Liver (tissue), 9 donors: ENCODE measurements around the gene ITGA5. TPM values are rescaled to one million over a fixed set of nuclear protein-coding genes. Genes with fewer than 3 reads are reported as not detected.

Source experiments
- DNase-seq: peaks from one replicate; pipeline ENCODE4 v3.0.0-alpha.2; 2017; ENCODE audit warnings: low spot score
- H3K27ac ChIP-seq, 2 donors: one replicate each; pipeline ENCODE4 v1.7.0; 2013; ENCODE audit warnings: inconsistent platforms in 2 of 2, low read length in 2 of 2, control low read depth in 1 of 2, low read depth in 1 of 2, mild to moderate bottlenecking in 1 of 2
- H3K27me3 ChIP-seq, 4 donors: one replicate each; pipeline versions ENCODE4 v1.6.1 to v1.7.0; 2013; ENCODE audit warnings: low read length in 3 of 4, inconsistent platforms in 1 of 4, mild to moderate bottlenecking in 1 of 4, moderate library complexity in 1 of 4; ENCODE audit not compliant: control insufficient read depth in 4 of 4, insufficient read depth in 4 of 4
- H3K36me3 ChIP-seq, 4 donors: one replicate each; pipeline versions ENCODE4 v1.6.1 to v1.7.0; 2013; ENCODE audit warnings: low read length in 3 of 4, mild to moderate bottlenecking in 3 of 4, low read depth in 1 of 4, moderate library complexity in 1 of 4; ENCODE audit not compliant: control insufficient read depth in 4 of 4, insufficient read depth in 3 of 4
- H3K4me1 ChIP-seq, 4 donors: one replicate each; pipeline versions ENCODE4 v1.6.1 to v1.7.0; 2013; ENCODE audit warnings: low read length in 3 of 4, mild to moderate bottlenecking in 3 of 4, moderate library complexity in 1 of 4; ENCODE audit not compliant: control insufficient read depth in 4 of 4, insufficient read depth in 4 of 4
- H3K4me3 ChIP-seq, 3 donors: one replicate each; pipeline versions ENCODE4 v1.6.1 to v1.7.0; 2013; ENCODE audit warnings: low read length in 3 of 3, control low read depth in 1 of 3, low read depth in 1 of 3, mild to moderate bottlenecking in 1 of 3
- H3K9ac ChIP-seq, 2 donors: one replicate each; pipeline ENCODE4 v1.7.0; 2013; ENCODE audit warnings: low read length in 2 of 2, mild to moderate bottlenecking in 2 of 2, moderate library complexity in 2 of 2, control low read depth in 1 of 2, low read depth in 1 of 2
- H3K9me3 ChIP-seq, 4 donors: one replicate each; pipeline versions ENCODE4 v1.6.1 to v1.7.0; 2013; ENCODE audit warnings: low read length in 3 of 4; ENCODE audit not compliant: control insufficient read depth in 4 of 4
- EGR1 ChIP-seq, 2 donors: IDR thresholded peaks; 2 replicates each; pipeline ENCODE4 v1.6.1; 2016 to 2018; ENCODE audit warnings: antibody characterized with exemption in 2 of 2, low read depth in 2 of 2
- FOXA1 ChIP-seq: IDR thresholded peaks from 2 replicates; pipeline ENCODE4 v1.6.1; 2016; ENCODE audit warnings: antibody characterized with exemption
- FOXA2 ChIP-seq: IDR thresholded peaks from 2 replicates; pipeline ENCODE4 v1.6.1; 2016; ENCODE audit warnings: antibody characterized with exemption
- GABPA ChIP-seq, 2 donors: IDR thresholded peaks in 1 of 2; conservative IDR thresholded peaks in 1 of 2; 2 replicates each; pipeline ENCODE4 v1.6.1; 2016; ENCODE audit warnings: antibody characterized with exemption in 2 of 2, mild to moderate bottlenecking in 1 of 2, moderate library complexity in 1 of 2
- HNF4G ChIP-seq: IDR thresholded peaks from 2 replicates; pipeline ENCODE4 v1.6.1; 2016; ENCODE audit warnings: antibody characterized with exemption
- JUND ChIP-seq, 2 donors: IDR thresholded peaks; 2 replicates each; pipeline ENCODE4 v1.6.1; 2016; ENCODE audit warnings: antibody characterized with exemption in 2 of 2
- MAX ChIP-seq: IDR thresholded peaks from 2 replicates; pipeline ENCODE4 v1.6.1; 2016; ENCODE audit warnings: antibody characterized with exemption
- NR2F2 ChIP-seq: IDR thresholded peaks from 2 replicates; pipeline ENCODE4 v1.6.1; 2016; ENCODE audit warnings: antibody characterized with exemption
- RAD21 ChIP-seq, 2 donors: IDR thresholded peaks; 2 replicates each; pipeline ENCODE4 v1.6.1; 2016; ENCODE audit warnings: antibody characterized with exemption in 2 of 2, mild to moderate bottlenecking in 2 of 2
- RXRA ChIP-seq, 2 donors: IDR thresholded peaks; 2 replicates each; pipeline ENCODE4 v1.6.1; 2017 to 2018; ENCODE audit warnings: antibody characterized with exemption in 2 of 2, mild to moderate bottlenecking in 1 of 2
- TAF1 ChIP-seq: conservative IDR thresholded peaks from 2 replicates; pipeline ENCODE4 v1.6.1; 2016; ENCODE audit warnings: antibody characterized with exemption, mild to moderate bottlenecking
- ZBTB33 ChIP-seq: IDR thresholded peaks from 2 replicates; pipeline ENCODE4 v1.6.1; 2016; ENCODE audit warnings: antibody characterized with exemption
- WGBS: extraction: QIAGEN DNeasy Blood & Tissue Kit; methylation state at CpG from one replicate; pipeline ENCODE4 v1.1.7; 2013; 5-methylcytosine and 5-hydroxymethylcytosine counted together
- polyA plus RNA-seq, 2 donors: library from polyadenylated mRNA; stranded (reverse) in 1 of 2; unstranded in 1 of 2; fragments of 200-250 nt in 1 of 2; fragments of >200 nt in 1 of 2; fragmentation: Nextera tagmentation in 1 of 2; extraction: Ambion mirVana in 1 of 2; gene quantifications; one replicate each; pipeline versions ENCODE4 v1.2.1 to v1.2.3, GENCODE V29; 2013 to 2015
- total RNA-seq, 2 donors: library from RNA; depleted of rRNA; stranded (reverse); fragments of >200 nt; gene quantifications; one replicate each; pipeline ENCODE4 v1.2.3, GENCODE V29; 2014
- TF ChIP-seq, protein P1 (sequence below): IDR thresholded peaks from 2 replicates; pipeline ENCODE4 v1.6.1; 2016; ENCODE audit warnings: antibody characterized with exemption, mild to moderate bottlenecking
- TF ChIP-seq, protein P2 (sequence below): fragments of 150-350 bp; IDR thresholded peaks from 2 replicates; pipeline ENCODE4 v1.5.1; 2017; ENCODE audit warnings: improper control_type of control experiment, low read depth, low read length; ENCODE audit not compliant: missing input control
- donor health status: healthy.
- donor health status: healthy.
- donor health status: healthy.
- donor health status: healthy.
- donor health status: healthy.

ITGA5 gene
- total and polyA plus RNA-seq, 4 donors = 26.6 to 60.7 (median 39.6) TPM

DNA sequence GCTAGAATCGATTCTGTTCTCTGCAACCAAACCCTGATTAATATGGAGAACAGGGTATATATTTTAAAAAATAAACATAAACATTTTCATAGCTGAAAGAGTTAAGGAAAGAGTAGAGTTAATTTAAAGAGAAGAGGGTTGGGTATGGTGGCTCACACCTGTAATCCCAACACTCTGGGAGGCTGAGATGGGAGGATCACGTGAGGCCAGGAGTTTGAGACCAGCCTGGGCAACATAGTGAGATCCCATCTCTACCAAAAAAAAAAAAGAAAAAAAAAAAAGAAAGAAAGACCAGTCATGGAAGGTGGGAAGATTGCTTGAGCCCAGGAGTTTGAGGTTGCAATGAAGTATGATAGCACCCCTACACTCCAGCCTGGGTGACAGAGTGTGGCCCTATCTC is 28.9 kb upstream of the ITGA5 start:
- Histone ChIP-seq H3K36me3 (no peaks in the 10 kb centered on the region), H3K9me3 (no peaks in the 10 kb centered on the region), H3K27ac (no peak overlapping the region), H3K9ac (no peak overlapping the region), H3K27me3 (no peaks in the 10 kb centered on the region), H3K4me1 (peaks cover 0 to 7% (median 2%) of the 10 kb centered on the region in 4 donors), H3K4me3 (no peak overlapping the region)
- no peak for TF ChIP-seq JUND (IDR thresholded peaks at IDR 0.05)
- TF ChIP-seq GABPA (IDR thresholded peaks at IDR 0.05 in 1 of 2, conservative IDR thresholded peaks at IDR 0.05 in 1 of 2) = no peak
- 86% methylated on average over 2 of the region's 2 CpGs for WGBS
- DNase-seq = no peak

- no peak for DNase-seq
- Histone ChIP-seq H3K27me3 (no peaks in the 10 kb centered on the region), H3K9ac (no peak overlapping the region), H3K4me1 (peaks cover 0 to 11% (median 3%) of the 10 kb centered on the region in 4 donors), H3K9me3 (no peaks in the 10 kb centered on the region), H3K36me3 (no peaks in the 10 kb centered on the region), H3K27ac (no peak overlapping the region), H3K4me3 (no peak overlapping the region)
- no peak for TF ChIP-seq FOXA1
- no peak for TF ChIP-seq HNF4G
- TF ChIP-seq FOXA2 = no peak
- TF ChIP-seq, protein P1, sequence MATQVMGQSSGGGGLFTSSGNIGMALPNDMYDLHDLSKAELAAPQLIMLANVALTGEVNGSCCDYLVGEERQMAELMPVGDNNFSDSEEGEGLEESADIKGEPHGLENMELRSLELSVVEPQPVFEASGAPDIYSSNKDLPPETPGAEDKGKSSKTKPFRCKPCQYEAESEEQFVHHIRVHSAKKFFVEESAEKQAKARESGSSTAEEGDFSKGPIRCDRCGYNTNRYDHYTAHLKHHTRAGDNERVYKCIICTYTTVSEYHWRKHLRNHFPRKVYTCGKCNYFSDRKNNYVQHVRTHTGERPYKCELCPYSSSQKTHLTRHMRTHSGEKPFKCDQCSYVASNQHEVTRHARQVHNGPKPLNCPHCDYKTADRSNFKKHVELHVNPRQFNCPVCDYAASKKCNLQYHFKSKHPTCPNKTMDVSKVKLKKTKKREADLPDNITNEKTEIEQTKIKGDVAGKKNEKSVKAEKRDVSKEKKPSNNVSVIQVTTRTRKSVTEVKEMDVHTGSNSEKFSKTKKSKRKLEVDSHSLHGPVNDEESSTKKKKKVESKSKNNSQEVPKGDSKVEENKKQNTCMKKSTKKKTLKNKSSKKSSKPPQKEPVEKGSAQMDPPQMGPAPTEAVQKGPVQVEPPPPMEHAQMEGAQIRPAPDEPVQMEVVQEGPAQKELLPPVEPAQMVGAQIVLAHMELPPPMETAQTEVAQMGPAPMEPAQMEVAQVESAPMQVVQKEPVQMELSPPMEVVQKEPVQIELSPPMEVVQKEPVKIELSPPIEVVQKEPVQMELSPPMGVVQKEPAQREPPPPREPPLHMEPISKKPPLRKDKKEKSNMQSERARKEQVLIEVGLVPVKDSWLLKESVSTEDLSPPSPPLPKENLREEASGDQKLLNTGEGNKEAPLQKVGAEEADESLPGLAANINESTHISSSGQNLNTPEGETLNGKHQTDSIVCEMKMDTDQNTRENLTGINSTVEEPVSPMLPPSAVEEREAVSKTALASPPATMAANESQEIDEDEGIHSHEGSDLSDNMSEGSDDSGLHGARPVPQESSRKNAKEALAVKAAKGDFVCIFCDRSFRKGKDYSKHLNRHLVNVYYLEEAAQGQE = no peak
- no peak for TF ChIP-seq TAF1
- TF ChIP-seq, protein P2, sequence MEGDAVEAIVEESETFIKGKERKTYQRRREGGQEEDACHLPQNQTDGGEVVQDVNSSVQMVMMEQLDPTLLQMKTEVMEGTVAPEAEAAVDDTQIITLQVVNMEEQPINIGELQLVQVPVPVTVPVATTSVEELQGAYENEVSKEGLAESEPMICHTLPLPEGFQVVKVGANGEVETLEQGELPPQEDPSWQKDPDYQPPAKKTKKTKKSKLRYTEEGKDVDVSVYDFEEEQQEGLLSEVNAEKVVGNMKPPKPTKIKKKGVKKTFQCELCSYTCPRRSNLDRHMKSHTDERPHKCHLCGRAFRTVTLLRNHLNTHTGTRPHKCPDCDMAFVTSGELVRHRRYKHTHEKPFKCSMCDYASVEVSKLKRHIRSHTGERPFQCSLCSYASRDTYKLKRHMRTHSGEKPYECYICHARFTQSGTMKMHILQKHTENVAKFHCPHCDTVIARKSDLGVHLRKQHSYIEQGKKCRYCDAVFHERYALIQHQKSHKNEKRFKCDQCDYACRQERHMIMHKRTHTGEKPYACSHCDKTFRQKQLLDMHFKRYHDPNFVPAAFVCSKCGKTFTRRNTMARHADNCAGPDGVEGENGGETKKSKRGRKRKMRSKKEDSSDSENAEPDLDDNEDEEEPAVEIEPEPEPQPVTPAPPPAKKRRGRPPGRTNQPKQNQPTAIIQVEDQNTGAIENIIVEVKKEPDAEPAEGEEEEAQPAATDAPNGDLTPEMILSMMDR = no peak
- TF ChIP-seq GABPA (IDR thresholded peaks at IDR 0.05 in 1 of 2, conservative IDR thresholded peaks at IDR 0.05 in 1 of 2) = no peak
- no peak for TF ChIP-seq ZBTB33
- TF ChIP-seq JUND (IDR thresholded peaks at IDR 0.05) = no peak
- no peak for TF ChIP-seq NR2F2
- no peak for TF ChIP-seq EGR1 (IDR thresholded peaks at IDR 0.05; ENCODE audit: low read depth in 2 of 2)
- TF ChIP-seq MAX = no peak
- TF ChIP-seq RXRA (IDR thresholded peaks at IDR 0.05) = no peak
- TF ChIP-seq RAD21 (IDR thresholded peaks at IDR 0.05) = no peak
These were observed 25.1 kb upstream of the ITGA5 start for GRCh38 chr12:54444206-54444605.
